Measurements from ENCODE around the gene NCAM1.

GRCh38 chr11:112972399-112973145, 11.4 kb downstream of the NCAM1 start:
- no peak for TF ChIP-seq CTCF (IDR thresholded peaks at IDR 0.05; ENCODE audit: insufficient read depth, low read length, poor library complexity, severe bottlenecking)
- TF ChIP-seq EZH2phosphoT487 (conservative IDR thresholded peaks at IDR 0.05; ENCODE audit: low read length), result no peak

Data from SU-DHL-6 (cell line).